GM19324 (cell line): ENCODE measurements around the gene URAD.
"Not testable (repeated sequence)": the region's sequence is repeated elsewhere in the genome, so short reads cannot be mapped to it uniquely, and the experiment has no call there.

Experiments used
- ATAC-seq: cut with Tn5 transposase; IDR thresholded peaks from one replicate; pipeline ENCODE4 v1.9.1; 2021; ENCODE audit warnings: mild to moderate bottlenecking, moderate library complexity; ENCODE audit not compliant: unreplicated experiment, low FRiP score

URAD gene

GRCh38 chr13:27971776-27972477, 16.6 kb downstream of the URAD start:
- ATAC-seq: no peak

- no peak for ATAC-seq
These were observed 17.3 kb downstream of the URAD start for GRCh38 chr13:27971236-27971645.

DNA sequence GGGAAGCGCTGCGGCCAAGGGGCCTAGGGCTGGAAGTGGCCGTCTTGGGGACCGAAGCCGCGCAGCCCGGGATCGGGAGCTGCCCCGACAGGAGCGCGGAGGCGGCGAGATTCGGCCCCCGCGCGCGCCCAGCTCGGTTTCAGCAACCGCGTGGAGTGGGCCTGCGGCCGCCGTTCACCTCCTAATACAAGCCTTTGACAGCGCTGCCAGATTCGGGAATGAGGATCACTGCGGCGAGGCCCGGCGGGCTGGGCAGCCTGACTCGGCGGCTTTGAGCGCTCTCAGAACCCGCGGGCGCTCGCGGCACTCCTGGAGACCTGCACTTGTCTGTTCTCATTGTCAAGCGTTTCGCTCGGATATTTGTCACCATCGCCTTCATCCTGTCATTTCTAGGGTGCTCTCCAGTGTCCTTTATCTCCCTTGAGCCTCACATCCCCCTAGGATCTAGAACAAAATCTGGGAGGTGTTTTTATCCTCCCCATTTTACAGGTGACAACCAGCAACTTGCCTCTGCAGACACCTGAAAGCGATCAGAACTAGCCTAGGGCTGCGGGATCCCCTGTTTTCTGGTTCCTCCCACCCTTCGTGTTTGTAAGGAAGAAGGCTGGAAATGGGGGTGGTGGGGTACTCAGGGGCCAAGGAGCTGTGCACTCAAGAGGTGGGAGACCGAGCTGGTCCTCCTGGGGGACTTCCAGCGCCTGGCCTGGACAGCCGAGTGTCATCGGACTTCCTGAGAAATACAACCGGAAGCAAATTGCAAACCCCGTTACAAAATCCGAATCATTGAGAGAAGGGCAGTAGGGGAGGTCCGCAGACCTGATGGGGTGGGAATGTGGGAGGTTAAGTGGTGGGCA, 17.9 kb downstream of the URAD start:
- ATAC-seq: no peak

GRCh38 chr13:27969866-27970229, 18.6 kb downstream of the URAD start:
- no peak for ATAC-seq

DNA sequence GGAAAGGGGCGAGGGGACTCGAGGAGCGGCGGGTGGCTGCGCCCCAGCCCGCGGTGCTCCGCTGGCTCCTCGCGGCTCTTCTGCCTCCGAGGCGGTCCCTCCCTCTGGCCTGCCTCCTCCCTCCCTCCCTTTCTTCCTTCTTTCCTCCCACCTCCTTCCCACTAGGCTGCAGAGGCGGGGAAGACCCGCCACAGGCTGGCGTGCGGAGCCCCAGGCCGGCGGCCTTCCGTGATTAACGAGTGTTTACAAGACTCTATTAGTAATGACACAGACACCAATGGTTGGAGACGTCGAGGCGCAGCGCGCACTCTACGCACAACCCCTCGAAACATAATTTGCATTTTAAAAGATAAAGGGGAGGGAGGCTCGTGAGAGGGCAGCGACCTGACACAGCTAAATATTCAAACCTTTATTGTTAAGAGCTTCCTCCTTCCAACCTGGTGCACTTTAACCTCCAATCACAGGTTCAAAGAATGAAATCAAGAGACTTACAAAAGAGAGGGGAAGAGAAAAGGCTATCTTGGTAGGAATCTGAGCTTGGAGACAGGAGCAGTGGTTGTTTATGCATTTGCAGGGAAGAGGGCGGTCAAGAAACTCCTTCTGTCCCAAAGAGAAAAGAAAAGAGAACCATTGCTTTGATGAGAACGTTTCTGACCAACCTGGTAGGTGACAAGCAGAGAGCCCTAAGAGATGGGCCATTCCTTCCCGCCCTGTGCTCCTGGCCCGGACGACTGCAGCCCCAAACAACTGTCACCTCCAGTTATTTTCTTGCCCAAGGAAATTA, 19.2 kb downstream of the URAD start, which contains the start of gene CDX2:
CDX2 (minus strand) TSS at position 234 of the 784 bp plus-strand sequence. CDS start 309 bp downstream, outside the sequence.
- ATAC-seq: no peak

GRCh38 chr13:27968316-27969081, 20.0 kb downstream of the URAD start:
- ATAC-seq: no peak

DNA sequence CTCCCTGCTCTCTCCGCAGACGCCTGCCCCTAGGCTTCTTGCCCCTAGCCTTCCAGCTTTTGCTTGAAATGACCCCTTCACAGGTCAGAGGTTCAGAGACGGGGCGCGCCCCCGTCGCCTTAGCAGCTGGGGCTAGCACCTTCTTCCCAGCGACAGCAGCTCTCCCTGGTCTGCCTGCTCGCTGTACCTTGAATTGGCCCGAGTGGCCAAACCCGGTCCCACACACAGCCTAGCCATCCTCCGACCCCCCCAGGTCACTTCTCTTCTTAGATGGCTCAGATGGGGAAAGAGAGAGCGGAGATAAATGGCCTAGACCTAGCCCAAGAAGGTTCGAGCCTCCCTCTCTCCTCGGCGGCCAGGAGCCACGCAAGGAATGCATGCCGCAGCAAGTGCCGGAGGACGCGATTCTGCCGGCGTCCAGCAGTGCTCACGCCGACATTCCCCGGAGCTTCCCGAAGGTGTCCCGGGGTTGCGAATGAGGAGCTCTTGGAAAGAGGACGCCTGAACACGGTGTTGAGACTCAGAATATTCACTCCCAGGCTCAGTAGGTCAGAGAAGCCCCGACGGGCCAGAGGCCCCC, 20.7 kb downstream of the URAD start:
- ATAC-seq: no peak

DNA sequence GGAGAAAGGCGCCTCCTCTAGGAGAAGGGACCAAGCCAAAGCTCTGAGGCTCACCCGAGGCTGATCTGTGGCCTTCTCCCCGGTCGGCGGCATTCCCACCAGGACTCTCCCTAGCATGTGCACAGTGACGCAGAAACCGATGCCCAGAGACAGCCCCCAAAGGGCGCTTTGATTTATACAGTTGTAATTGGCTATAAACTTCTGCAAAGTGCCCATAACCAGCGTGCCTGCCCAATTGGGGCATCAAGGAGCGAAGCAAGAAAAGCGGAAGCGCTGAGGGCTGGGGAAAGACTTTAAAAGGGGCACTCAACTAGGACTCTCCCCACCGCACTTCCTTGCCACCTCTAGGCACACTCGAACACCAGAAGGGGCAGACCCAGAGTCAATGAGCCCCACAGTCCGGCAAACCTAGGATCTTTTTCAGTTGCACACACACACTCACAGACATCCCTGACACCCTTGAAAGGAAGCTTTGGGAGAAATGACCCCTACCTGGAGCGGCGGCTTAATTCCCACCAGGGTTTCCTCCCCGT, 21.2 kb downstream of the URAD start:
- no peak for ATAC-seq

- no peak for ATAC-seq
These were observed 21.8 kb downstream of the URAD start for GRCh38 chr13:27966641-27967202.

GRCh38 chr13:27965740-27966640, 22.5 kb downstream of the URAD start:
- no peak for ATAC-seq

GRCh38 chr13:27965343-27965739, 23.2 kb downstream of the URAD start:
- no peak for ATAC-seq

DNA sequence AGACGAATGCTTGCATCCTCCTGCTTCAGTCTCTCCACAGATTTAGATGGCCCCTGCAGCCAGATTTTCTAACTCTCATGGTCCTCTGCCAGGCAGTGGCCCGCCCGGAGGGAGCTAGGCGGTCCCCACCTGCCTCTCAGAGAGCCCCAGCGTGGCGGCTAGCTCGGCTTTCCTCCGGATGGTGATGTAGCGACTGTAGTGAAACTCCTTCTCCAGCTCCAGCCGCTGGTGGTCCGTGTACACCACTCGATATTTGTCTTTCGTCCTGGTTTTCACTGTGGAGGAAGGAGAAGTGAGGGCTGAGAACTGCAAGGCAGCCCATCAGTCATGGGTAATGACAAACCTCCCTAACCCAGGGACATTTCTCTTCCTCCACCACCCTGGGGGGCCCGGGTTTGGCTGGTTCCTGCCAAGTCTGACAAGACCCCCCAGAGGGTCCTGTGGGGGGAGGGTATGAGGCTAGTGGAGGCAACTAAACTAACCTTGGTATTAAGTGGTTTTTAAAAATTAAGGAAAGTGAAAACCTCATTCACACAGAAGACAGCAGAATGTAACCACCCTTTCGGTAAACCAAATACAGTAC, 23.7 kb downstream of the URAD start:
- no peak for ATAC-seq

DNA sequence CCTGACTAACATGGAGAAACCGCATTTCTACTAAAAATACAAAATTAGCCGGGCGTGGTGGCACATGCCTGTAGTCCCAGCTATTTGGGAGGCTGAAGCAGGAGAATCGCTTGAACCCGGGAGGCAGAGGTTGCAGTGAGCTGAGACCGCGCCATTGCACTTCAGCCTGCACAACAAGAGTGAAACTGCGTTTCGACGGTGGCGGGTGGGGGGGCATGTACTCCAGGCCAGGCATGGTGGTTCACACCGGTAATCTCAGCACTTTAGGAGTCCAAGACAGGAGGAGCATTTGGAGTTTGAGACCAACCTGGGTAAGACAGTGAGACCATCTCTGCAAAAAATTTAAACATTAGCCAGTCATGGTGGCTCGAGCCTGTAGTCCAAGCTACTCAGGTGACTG, 24.3 kb downstream of the URAD start:
- not testable (repeated sequence) for ATAC-seq

- ATAC-seq: no peak
These were observed 25.0 kb downstream of the URAD start for GRCh38 chr13:27963491-27963890.

DNA sequence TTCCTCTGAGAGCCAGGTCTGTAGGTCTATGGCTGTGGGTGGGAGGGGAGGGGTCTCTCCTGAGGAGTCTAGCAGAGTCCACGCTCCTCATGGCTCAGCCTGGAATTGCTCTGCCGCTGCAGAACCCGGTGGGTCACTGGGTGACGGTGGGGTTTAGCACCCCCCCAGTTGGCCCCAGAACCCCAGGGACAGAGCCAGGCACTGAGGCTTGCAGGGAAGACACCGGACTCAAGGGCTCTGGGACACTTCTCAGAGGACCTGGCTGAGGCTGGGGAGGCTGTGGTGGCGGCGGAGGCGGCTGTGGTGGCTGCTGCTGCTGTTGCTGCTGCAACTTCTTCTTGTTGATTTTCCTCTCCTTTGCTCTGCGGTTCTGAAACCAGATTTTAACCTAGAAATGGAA, 25.5 kb downstream of the URAD start:
- ATAC-seq: no peak

GRCh38 chr13:27962128-27962841, 26.2 kb downstream of the URAD start:
- ATAC-seq: no peak
